HEK293 (cell line): ENCODE results near the gene RPL23.

Experiments
- CTCF ChIA-PET: fragments of 350-600 bp; formaldehyde crosslinking; extraction: SDS; loops from one replicate; lab custom pipeline; 2021; ENCODE audit warnings: antibody characterized with exemption; lab: Yijun Ruan, JAX
- POLR2A ChIA-PET: fragments of 300-600 bp; formaldehyde crosslinking; extraction: SDS; loops from one replicate; lab custom pipeline; 2020; ENCODE audit warnings: antibody characterized with exemption, inconsistent platforms; lab: Yijun Ruan, JAX
- H3K27ac ChIP-seq: fragments of 200-500 bp; sonication (Bioruptor generic); 2 replicates; pipeline ENCODE4 v1.5.1; 2014; ENCODE audit warnings: low read depth, low read length, control low read depth, inconsistent platforms; ENCODE audit errors: extremely low read depth
- H3K36me3 ChIP-seq, 2 experiments: fragments of 200-500 bp in 1 of 2; sonication (Bioruptor generic) in 1 of 2; 1 replicate in 1 of 2; 2 replicates in 1 of 2; pipeline ENCODE4 v1.5.1; 2014 to 2017; ENCODE audit warnings: inconsistent platforms in 2 of 2, low read length in 2 of 2; ENCODE audit not compliant: control insufficient read depth in 2 of 2, insufficient read depth in 1 of 2
- H3K4me1 ChIP-seq: fragments of 200-500 bp; sonication (Bioruptor generic); 2 replicates; pipeline ENCODE4 v1.5.1; 2014; ENCODE audit warnings: mild to moderate bottlenecking, low read length, inconsistent platforms; ENCODE audit not compliant: control insufficient read depth, insufficient read depth
- H3K4me3 ChIP-seq: 2 replicates; pipeline ENCODE4 v1.5.1; 2011; ENCODE audit warnings: low read depth, mild to moderate bottlenecking, control low read depth, low read length, moderate library complexity
- H3K9me3 ChIP-seq: fragments of 200-500 bp; sonication (Bioruptor generic); 2 replicates; pipeline ENCODE4 v1.5.1; 2014; ENCODE audit warnings: low read depth, low read length, inconsistent platforms; ENCODE audit not compliant: control insufficient read depth, insufficient read depth
- IKZF3 ChIP-seq: fragments of 450-650 bp; IDR thresholded peaks from 2 replicates; pipeline ENCODE4 v1.5.0; 2018; ENCODE audit warnings: missing biosample characterization, mild to moderate bottlenecking, missing genetic modification characterization, moderate library complexity
- PRDM1 ChIP-seq: fragments of 450-650 bp; formaldehyde crosslinking; IDR thresholded peaks from 2 replicates; pipeline ENCODE4; 2016; ENCODE audit warnings: missing biosample characterization, missing genetic modification characterization
- YY2 ChIP-seq: fragments of 450-650 bp; formaldehyde crosslinking; IDR thresholded peaks from 2 replicates; pipeline ENCODE4 v1.5.1; 2016; ENCODE audit warnings: missing biosample characterization, missing genetic modification characterization
- ZBTB17 ChIP-seq: fragments of 450-650 bp; formaldehyde crosslinking; IDR thresholded peaks from 2 replicates; pipeline ENCODE4 v1.5.1; 2016; ENCODE audit warnings: missing biosample characterization, missing genetic modification characterization
- ZNF2 ChIP-seq: fragments of 450-650 bp; formaldehyde crosslinking; IDR thresholded peaks from 2 replicates; pipeline ENCODE4 v1.5.1; 2016; ENCODE audit warnings: missing biosample characterization, missing genetic modification characterization
- ZNF311 ChIP-seq: fragments of 450-650 bp; formaldehyde crosslinking; IDR thresholded peaks from 2 replicates; pipeline ENCODE4 v1.5.1; 2017; ENCODE audit warnings: missing biosample characterization, missing genetic modification characterization, borderline replicate concordance
- ZNF585B ChIP-seq: fragments of 450-650 bp; formaldehyde crosslinking; IDR thresholded peaks from 2 replicates; pipeline ENCODE4 v1.5.1; 2016; ENCODE audit warnings: missing biosample characterization, missing genetic modification characterization
- ZNF596 ChIP-seq: fragments of 450-650 bp; IDR thresholded peaks from 2 replicates; pipeline ENCODE4 v1.5.0; 2018; ENCODE audit warnings: missing biosample characterization, mild to moderate bottlenecking, missing genetic modification characterization, moderate library complexity
- ZNF600 ChIP-seq: fragments of 450-650 bp; formaldehyde crosslinking; IDR thresholded peaks from 2 replicates; pipeline ENCODE4 v1.5.1; 2016; ENCODE audit warnings: missing biosample characterization, missing genetic modification characterization
- ZNF654 ChIP-seq: fragments of 450-650 bp; formaldehyde crosslinking; IDR thresholded peaks from 2 replicates; pipeline ENCODE4 v1.5.1; 2016; ENCODE audit warnings: low read depth, missing biosample characterization, missing genetic modification characterization
- ZNF843 ChIP-seq: fragments of 450-650 bp; formaldehyde crosslinking; IDR thresholded peaks from 2 replicates; pipeline ENCODE4 v1.5.1; 2016; ENCODE audit warnings: missing biosample characterization, missing genetic modification characterization
- TF ChIP-seq, protein P1 (sequence below): fragments of 450-650 bp; formaldehyde crosslinking; IDR thresholded peaks from 2 replicates; pipeline ENCODE4 v1.5.1; 2016; ENCODE audit warnings: missing biosample characterization, missing genetic modification characterization
- TF ChIP-seq, protein P2 (sequence below): fragments of 450-650 bp; formaldehyde crosslinking; IDR thresholded peaks from 2 replicates; pipeline ENCODE4 v1.5.1; 2016; ENCODE audit warnings: missing biosample characterization, missing genetic modification characterization, low read depth
- TF ChIP-seq, protein P3 (sequence below): fragments of 450-650 bp; formaldehyde crosslinking; IDR thresholded peaks from 2 replicates; pipeline ENCODE4 v1.5.1; 2016; ENCODE audit warnings: missing biosample characterization, missing genetic modification characterization
- TF ChIP-seq, protein P4 (sequence below): fragments of 450-650 bp; formaldehyde crosslinking; IDR thresholded peaks from 2 replicates; pipeline ENCODE4 v1.5.1; 2016; ENCODE audit warnings: missing biosample characterization, missing genetic modification characterization, borderline replicate concordance
- TF ChIP-seq, protein P5 (sequence below): fragments of 450-650 bp; formaldehyde crosslinking; IDR thresholded peaks from 2 replicates; pipeline ENCODE4 v1.5.1; 2017; ENCODE audit warnings: missing biosample characterization, missing genetic modification characterization
- TF ChIP-seq, protein P6 (sequence below): fragments of 450-650 bp; IDR thresholded peaks from 2 replicates; pipeline ENCODE4 v1.5.1; 2018; ENCODE audit warnings: missing biosample characterization, mild to moderate bottlenecking, missing genetic modification characterization
- TF ChIP-seq, protein P7 (sequence below): fragments of 450-650 bp; formaldehyde crosslinking; IDR thresholded peaks from 2 replicates; pipeline ENCODE4 v1.5.1; 2016; ENCODE audit warnings: missing biosample characterization, missing genetic modification characterization, borderline replicate concordance

RPL23 gene

DNA sequence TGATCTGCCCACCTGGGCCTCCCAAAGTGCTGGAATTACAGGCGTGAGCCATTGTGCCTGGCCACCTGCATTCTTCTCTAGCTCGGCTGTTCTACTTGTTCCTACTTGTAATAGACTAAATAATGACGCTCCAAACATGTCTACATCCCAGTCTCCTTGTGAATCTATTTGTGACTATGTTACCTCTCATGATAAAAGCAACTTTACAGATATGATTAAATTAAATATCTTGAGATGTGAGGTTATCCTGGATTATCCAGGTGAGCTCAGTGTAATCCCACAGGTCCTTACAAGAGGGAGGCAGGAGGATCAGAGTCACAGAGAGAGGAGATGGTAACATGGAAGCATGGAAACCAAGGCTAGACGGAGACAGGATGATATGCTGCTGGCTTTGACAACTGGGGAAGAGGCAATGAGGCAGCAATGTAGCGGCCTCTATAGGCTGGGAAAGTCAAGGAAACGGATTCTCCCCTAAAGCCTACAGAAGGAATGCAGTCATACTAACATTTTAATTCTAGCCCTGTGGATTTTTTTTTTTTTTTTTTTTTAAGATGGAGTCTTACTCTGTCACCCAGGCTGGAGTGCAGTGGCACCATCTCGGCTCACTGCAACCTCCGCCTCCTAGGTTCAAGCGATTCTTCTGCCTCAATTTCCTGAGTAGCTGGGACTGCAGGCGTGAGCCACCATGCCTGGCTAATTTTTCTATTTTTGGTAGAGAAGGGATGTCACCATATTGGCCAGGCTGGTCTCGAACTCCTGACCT is 11.3 kb upstream of the RPL23 start:
- no peaks in the 10 kb centered on the region for H3K9me3 ChIP-seq
- H3K4me3 ChIP-seq, result no peak overlapping the region
- ChIA-PET POLR2A (interaction anchor here (1.0 to 1.6 kb wide), 2 partner anchors 11 to 19 kb away, joined by 3 to 7 read pairs; partner anchors contain the start of gene RPL23), CTCF (interaction anchor here (0.7 kb wide), 1 partner anchor 1309 kb away, joined by 5 read pairs; no protein-coding TSS in a partner anchor)
- H3K27ac ChIP-seq, result no peak overlapping the region
- TF ChIP-seq ZNF654 (tag by site-specific recombination), result peak; percentile 36
- TF ChIP-seq, protein P1, sequence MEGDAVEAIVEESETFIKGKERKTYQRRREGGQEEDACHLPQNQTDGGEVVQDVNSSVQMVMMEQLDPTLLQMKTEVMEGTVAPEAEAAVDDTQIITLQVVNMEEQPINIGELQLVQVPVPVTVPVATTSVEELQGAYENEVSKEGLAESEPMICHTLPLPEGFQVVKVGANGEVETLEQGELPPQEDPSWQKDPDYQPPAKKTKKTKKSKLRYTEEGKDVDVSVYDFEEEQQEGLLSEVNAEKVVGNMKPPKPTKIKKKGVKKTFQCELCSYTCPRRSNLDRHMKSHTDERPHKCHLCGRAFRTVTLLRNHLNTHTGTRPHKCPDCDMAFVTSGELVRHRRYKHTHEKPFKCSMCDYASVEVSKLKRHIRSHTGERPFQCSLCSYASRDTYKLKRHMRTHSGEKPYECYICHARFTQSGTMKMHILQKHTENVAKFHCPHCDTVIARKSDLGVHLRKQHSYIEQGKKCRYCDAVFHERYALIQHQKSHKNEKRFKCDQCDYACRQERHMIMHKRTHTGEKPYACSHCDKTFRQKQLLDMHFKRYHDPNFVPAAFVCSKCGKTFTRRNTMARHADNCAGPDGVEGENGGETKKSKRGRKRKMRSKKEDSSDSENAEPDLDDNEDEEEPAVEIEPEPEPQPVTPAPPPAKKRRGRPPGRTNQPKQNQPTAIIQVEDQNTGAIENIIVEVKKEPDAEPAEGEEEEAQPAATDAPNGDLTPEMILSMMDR (tag by site-specific recombination), result peak; percentile 28; the same call in 1 of the 2 replicates
- no peak for TF ChIP-seq ZNF600 (tag by site-specific recombination)
- 0 out of 2 replicates have a peak, but pooled peaks have one; percentile 42 for TF ChIP-seq IKZF3 (tag by site-specific recombination)
- no peak for TF ChIP-seq ZNF2
- no peak for TF ChIP-seq ZNF843
- TF ChIP-seq, protein P2, sequence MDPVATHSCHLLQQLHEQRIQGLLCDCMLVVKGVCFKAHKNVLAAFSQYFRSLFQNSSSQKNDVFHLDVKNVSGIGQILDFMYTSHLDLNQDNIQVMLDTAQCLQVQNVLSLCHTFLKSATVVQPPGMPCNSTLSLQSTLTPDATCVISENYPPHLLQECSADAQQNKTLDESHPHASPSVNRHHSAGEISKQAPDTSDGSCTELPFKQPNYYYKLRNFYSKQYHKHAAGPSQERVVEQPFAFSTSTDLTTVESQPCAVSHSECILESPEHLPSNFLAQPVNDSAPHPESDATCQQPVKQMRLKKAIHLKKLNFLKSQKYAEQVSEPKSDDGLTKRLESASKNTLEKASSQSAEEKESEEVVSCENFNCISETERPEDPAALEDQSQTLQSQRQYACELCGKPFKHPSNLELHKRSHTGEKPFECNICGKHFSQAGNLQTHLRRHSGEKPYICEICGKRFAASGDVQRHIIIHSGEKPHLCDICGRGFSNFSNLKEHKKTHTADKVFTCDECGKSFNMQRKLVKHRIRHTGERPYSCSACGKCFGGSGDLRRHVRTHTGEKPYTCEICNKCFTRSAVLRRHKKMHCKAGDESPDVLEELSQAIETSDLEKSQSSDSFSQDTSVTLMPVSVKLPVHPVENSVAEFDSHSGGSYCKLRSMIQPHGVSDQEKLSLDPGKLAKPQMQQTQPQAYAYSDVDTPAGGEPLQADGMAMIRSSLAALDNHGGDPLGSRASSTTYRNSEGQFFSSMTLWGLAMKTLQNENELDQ, result no peak
- no peak for TF ChIP-seq YY2
- TF ChIP-seq ZBTB17 (tag by site-specific recombination), result peak; percentile 75
- TF ChIP-seq, protein P3, sequence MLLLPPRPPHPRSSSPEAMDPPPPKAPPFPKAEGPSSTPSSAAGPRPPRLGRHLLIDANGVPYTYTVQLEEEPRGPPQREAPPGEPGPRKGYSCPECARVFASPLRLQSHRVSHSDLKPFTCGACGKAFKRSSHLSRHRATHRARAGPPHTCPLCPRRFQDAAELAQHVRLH (tag by site-specific recombination), result peak; percentile 49; the same call in 1 of the 2 replicates
- TF ChIP-seq, protein P4, sequence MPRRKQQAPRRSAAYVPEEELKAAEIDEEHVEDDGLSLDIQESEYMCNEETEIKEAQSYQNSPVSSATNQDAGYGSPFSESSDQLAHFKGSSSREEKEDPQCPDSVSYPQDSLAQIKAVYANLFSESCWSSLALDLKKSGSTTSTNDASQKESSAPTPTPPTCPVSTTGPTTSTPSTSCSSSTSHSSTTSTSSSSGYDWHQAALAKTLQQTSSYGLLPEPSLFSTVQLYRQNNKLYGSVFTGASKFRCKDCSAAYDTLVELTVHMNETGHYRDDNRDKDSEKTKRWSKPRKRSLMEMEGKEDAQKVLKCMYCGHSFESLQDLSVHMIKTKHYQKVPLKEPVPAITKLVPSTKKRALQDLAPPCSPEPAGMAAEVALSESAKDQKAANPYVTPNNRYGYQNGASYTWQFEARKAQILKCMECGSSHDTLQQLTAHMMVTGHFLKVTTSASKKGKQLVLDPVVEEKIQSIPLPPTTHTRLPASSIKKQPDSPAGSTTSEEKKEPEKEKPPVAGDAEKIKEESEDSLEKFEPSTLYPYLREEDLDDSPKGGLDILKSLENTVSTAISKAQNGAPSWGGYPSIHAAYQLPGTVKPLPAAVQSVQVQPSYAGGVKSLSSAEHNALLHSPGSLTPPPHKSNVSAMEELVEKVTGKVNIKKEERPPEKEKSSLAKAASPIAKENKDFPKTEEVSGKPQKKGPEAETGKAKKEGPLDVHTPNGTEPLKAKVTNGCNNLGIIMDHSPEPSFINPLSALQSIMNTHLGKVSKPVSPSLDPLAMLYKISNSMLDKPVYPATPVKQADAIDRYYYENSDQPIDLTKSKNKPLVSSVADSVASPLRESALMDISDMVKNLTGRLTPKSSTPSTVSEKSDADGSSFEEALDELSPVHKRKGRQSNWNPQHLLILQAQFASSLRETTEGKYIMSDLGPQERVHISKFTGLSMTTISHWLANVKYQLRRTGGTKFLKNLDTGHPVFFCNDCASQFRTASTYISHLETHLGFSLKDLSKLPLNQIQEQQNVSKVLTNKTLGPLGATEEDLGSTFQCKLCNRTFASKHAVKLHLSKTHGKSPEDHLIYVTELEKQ (tag by site-specific recombination), result no peak
- TF ChIP-seq ZNF311 (tag by site-specific recombination), result no peak
- H3K4me1 ChIP-seq, result no peaks in the 10 kb centered on the region
- H3K36me3 ChIP-seq, result no peaks in the 10 kb centered on the region

DNA sequence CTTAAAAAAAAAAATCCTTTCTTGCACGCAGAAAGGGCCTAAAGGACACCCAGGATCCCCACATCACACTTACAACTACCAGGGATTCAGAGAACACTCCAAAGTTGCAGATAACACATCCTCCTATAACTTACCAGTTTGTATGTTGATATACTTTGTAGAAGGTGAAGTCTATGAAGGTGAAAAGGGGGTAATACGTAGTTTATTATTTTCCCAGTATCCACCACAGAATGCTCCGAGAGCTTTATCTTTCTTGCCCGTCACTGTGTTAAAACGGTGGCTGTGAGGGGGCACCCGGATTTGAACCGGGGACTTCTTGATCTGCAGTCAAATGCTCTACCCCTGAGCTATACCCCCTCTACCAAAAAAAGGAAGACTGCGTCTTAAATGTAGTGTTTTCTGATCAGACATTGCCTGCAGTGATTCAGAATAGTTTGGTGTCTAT is 7.9 kb upstream of the RPL23 start:
- POLR2A ChIA-PET, result interaction anchor here (0.6 to 2.4 kb wide), 6 partner anchors 8 to 41 kb away, joined by 3 to 13 read pairs (median 4); partner anchors contain the start of gene LASP1
- H3K27ac ChIP-seq, result no peak overlapping the region
- H3K4me1 ChIP-seq, result no peaks in the 10 kb centered on the region
- H3K9me3 ChIP-seq, result no peaks in the 10 kb centered on the region
- no peaks in the 10 kb centered on the region for H3K36me3 ChIP-seq
- H3K4me3 ChIP-seq, result no peak overlapping the region
- CTCF ChIA-PET, result interaction anchor here (0.7 to 1.1 kb wide), 4 partner anchors 21 to 374 kb away, joined by 3 to 5 read pairs (median 4); no protein-coding TSS in a partner anchor
- TF ChIP-seq YY2 (no peak), ZNF585B (tag by site-specific recombination) (no peak), ZNF596 (tag by site-specific recombination) (no peak), PRDM1 (tag by site-specific recombination) (peak; percentile 55; the same call in 1 of the 2 replicates), ZBTB17 (tag by site-specific recombination) (peak; percentile 75)
- TF ChIP-seq, protein P5, sequence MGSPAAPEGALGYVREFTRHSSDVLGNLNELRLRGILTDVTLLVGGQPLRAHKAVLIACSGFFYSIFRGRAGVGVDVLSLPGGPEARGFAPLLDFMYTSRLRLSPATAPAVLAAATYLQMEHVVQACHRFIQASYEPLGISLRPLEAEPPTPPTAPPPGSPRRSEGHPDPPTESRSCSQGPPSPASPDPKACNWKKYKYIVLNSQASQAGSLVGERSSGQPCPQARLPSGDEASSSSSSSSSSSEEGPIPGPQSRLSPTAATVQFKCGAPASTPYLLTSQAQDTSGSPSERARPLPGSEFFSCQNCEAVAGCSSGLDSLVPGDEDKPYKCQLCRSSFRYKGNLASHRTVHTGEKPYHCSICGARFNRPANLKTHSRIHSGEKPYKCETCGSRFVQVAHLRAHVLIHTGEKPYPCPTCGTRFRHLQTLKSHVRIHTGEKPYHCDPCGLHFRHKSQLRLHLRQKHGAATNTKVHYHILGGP (tag by site-specific recombination), result no peak; the same call in 1 of the 2 replicates
- TF ChIP-seq, protein P6, sequence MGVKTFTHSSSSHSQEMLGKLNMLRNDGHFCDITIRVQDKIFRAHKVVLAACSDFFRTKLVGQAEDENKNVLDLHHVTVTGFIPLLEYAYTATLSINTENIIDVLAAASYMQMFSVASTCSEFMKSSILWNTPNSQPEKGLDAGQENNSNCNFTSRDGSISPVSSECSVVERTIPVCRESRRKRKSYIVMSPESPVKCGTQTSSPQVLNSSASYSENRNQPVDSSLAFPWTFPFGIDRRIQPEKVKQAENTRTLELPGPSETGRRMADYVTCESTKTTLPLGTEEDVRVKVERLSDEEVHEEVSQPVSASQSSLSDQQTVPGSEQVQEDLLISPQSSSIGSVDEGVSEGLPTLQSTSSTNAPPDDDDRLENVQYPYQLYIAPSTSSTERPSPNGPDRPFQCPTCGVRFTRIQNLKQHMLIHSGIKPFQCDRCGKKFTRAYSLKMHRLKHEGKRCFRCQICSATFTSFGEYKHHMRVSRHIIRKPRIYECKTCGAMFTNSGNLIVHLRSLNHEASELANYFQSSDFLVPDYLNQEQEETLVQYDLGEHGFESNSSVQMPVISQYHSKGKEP, result peak; percentile 63
- TF ChIP-seq, protein P7, sequence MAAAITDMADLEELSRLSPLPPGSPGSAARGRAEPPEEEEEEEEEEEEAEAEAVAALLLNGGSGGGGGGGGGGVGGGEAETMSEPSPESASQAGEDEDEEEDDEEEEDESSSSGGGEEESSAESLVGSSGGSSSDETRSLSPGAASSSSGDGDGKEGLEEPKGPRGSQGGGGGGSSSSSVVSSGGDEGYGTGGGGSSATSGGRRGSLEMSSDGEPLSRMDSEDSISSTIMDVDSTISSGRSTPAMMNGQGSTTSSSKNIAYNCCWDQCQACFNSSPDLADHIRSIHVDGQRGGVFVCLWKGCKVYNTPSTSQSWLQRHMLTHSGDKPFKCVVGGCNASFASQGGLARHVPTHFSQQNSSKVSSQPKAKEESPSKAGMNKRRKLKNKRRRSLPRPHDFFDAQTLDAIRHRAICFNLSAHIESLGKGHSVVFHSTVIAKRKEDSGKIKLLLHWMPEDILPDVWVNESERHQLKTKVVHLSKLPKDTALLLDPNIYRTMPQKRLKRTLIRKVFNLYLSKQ (tag by site-specific recombination), result no peak
